Dedifferentiated amniotic fluid mesenchymal stem cell (primary cell): Measurements from ENCODE around the gene MCC.

ENCODE experiments used
- DNase-seq: peaks from one replicate; pipeline ENCODE4 v3.0.0-alpha.2; 2016; ENCODE audit errors: extremely low spot score

Gene MCC

DNA sequence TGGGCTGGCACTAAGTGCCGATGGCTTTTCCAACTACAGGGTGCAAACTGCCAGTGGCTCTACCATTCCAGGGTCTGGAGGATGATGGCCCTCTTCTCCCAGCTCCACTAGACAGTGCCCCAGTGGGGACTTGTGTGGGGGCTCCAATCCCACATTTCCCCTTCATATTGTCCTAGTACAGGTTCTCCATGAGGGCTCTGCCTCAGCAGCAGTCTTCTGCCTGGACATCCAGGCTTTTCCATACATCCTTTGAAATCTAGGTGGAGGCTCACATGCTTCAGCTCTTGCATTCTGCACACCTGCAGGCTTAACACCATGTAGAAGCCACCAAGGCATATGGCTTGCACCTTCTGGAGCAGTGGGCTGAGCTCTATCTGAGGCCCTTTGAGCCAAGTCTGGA is 123.8 kb downstream of the MCC start:
- DNase-seq, result no peak

DNA sequence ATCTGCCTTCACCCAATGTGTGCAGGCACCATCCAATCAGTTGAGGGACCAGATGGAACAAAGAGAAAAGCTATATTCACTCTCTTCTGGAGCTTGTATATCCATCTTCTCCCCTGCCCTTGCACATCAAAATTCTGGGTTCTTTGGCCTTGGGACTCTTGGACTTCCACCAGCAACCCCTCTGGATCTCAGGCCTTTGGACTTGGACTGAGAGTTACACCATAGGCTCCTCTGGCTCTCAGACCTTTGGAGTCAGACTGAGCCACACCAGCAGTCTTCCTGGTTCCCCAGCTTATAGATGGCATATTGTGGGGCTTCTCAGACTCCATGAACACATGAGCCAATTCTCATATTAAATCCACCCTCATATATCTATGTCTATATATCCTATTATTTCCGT is 126.6 kb downstream of the MCC start:
- no peak for DNase-seq

DNA sequence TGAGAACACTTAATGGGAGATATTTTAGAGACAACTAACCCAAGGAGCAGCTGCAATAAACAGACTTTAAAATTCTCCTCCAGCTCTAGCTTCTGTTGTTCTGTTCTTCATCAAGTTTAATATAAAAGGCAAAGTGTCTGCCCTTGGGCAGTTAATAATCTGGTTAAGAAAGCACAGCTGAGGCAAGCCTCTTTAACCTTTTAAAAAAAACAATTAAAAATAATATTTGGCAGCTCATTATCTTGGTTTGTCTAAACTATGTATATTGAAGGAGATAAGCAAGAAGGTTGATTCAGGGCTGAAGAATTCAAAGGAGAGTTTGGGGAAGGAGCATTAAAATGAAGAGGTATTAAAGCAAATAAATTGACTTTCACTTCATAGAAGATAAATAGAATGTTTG is 128.8 kb downstream of the MCC start:
- DNase-seq, result no peak

DNA sequence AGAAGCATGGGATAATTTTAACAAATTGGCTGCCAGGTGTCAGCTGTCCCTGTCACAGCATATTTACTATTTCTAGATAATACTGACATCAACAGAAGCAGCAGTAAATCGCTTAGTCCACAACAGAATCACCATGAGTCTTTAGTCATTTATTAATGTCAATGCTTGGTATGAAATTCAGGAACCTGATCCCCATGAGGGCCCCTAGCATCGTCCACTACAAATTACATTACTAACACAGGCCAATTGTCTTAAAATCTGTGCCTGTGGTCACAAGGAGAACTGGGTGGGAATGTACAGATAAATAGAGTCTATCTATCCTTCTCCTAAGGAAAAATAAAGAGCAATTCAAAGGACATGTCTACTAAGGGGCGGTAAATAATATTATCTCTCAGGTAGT is 129.6 kb downstream of the MCC start:
- DNase-seq, result no peak

DNA sequence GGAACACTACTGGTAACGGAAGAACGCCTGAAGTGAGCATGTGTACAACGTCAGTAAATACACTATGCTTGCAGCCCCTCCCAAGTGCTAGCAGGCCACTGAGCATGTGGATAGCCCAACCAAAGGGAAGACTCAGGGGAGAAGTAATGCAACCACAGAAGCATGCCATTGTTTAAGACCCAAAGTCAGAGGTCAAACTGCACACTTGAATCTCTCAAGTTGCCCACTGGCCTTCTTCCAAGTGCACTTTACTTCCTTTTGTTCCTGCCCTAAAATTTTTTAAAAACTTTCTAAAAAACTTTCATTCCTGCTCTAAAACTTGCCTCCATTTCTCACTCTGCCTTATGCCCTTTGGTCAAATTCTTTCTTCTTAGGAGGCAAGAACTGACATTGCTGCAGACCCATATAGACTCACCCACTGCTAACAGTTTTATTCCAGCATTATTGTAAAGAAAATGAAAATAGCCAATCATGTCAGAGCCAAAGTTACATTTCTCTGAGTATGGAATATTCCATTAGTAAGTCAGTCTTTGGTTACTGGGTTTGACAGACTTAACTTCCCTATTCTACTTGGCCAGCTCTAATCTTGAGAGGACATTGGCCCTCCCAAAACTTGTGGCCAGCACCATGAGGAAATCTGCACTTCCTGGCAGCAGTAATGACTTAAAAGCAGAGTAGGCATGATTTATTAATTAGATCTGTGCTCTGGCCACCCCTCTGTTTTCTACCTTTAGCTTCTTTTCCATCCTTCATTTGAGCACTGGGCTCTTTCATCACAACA is 130.4 kb downstream of the MCC start:
- DNase-seq, result no peak

DNA sequence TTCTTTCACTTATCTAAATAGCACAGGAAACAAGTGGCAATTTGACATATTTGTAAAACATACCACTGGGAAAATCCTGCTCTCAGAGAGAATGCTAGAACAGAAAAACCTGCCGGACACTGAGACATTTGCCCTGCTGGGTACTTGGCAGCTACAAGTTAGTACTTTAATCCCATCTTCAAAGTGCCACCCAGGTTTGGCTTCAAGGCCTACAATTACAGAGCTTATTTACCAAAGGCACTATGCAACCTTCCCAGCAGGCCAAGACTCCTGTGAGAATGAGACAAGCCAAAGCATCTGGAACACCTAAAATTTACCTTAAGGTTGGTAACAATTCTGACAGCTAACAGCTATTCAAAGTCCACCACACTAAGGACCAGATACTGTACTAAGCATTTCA is 131.8 kb downstream of the MCC start:
- no peak for DNase-seq

DNA sequence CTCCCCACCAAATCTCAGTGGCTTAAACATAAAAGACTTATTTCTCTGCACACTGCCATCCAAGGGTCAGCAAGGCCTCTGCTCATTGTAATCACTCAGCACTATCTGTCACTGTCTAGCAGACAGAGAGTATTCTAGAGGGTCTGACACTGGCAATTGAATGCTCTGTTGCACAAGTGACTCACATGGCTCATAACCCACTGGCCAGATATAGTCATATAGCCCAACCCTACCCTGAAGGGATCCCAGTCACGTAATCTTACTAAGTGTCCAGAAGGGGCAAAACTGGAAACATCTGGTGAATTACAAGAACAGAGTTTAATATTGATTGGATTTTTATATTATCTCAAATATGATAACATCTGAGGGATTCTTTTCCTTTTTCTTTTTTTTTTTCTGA is 134.2 kb downstream of the MCC start:
- DNase-seq, result peak; percentile 19

DNA sequence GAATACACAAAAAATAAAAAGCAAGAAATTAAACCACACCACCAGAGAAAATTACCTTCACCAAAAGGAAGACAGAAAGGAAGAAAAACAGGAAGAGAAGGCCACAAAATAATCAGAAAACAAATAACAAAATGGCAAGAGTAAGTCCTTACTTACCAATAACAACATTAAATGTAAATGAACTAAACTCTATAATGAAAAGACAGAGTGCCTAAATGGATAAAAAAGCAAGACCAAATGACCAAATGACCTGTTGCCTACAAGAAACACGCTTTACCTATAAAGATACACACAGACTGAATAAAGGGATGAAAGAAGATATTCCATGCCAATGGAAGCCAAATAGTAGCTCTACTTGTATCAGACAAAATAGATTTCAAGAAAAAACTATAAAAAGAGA is 140.7 kb downstream of the MCC start:
- no peak for DNase-seq

DNA sequence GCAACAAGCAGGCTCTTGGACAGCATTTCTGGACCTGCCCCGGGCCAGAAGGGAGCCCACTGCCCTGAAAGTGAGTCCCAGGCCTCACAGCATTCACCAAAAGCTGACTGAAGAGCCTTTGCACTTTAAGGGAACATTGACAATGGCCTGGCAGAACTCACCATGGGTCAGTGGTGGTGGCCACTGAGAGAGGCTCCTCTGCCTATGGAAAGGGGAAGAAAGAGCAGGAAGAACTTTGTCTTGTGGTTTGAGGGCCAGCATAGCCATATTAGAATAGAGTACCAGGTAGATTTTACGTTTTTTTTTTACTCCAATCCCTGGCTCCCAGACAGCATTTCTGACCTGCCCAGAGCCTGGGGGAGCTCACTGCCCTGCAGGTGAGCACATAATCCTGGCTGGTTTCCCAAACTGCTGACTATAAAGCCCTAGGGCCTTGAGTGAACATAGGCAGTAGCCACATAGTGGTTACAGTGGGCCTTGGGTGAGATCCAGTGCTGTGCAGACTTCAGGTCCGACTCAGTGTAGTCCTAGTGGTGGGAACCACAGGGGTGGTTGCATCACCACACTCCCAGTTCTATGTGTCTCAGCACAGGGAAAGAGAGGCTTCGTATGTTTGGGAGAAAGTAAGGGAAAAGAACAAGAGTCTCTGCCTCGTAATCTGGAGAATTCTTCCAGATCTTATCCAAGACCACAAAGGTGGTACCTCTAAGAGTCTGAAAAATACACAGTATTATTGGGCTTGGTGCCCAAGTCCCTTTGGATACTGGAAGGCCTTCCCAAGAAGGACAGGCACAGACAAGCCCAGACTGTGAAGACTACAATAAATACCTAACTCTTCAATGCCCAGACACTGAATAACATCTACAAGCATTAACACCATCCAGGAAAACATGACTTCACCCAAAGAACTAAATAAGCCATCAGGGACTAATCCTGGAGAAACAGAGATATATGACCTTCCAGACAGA is 143.0 kb downstream of the MCC start:
- DNase-seq, result no peak

DNA sequence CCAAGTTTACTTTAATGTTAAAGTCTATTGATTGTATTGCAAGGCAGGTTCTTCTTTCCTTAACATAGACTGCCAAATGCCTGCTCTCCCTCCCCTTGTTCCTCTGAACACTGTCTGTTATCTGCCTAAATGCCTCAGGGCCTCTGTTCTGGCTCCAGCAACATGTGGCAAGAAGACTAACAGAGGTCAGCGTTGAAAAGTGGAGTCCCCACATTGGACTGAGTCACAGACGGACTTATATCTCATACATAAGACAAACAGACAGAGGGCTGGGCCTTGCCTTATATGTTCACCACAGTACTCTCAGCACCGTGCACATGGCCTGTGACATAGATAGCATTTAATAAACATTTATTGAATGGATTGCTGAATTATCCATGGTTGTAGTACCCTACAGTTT is 144.9 kb downstream of the MCC start:
- peak; percentile 36 for DNase-seq

DNA sequence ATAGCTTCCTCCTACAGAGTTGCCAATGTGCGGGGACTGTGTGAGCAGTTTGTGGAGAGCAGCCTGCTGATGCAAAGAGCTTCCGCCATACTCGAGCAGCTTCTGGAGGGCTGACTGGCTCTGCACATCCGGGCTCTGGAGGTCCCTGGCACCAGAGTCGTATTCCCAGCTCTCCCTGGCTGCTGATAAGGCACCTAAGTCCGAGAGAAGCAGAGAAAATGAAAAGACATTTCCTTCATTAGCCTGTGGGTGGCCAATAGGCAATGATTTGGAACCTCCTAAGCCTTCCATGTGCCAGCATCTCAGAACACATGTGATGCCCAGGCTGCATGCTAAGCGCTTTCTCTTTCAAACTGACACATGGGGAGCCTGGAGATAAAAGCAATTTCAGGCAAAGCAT is 147.7 kb downstream of the MCC start:
- no peak for DNase-seq

DNA sequence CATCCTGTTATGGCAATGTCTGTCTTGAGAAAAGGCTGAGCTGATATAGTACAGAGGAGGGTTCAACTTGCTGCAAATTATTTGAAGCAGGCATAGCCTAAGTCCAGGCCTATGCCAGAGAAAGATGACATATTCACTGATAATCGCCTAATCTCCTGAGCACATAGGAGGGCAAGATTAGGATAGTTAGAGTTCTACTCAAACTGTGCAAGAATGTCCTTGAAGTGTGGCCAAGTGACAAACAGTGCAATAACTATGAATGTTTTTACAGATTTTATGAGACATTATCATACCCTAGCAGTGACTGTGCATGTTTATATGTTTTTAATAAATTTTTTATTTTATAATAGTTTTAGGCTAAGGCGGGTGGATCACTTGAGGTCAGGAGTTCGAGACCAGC is 149.6 kb downstream of the MCC start:
- DNase-seq, result no peak

DNA sequence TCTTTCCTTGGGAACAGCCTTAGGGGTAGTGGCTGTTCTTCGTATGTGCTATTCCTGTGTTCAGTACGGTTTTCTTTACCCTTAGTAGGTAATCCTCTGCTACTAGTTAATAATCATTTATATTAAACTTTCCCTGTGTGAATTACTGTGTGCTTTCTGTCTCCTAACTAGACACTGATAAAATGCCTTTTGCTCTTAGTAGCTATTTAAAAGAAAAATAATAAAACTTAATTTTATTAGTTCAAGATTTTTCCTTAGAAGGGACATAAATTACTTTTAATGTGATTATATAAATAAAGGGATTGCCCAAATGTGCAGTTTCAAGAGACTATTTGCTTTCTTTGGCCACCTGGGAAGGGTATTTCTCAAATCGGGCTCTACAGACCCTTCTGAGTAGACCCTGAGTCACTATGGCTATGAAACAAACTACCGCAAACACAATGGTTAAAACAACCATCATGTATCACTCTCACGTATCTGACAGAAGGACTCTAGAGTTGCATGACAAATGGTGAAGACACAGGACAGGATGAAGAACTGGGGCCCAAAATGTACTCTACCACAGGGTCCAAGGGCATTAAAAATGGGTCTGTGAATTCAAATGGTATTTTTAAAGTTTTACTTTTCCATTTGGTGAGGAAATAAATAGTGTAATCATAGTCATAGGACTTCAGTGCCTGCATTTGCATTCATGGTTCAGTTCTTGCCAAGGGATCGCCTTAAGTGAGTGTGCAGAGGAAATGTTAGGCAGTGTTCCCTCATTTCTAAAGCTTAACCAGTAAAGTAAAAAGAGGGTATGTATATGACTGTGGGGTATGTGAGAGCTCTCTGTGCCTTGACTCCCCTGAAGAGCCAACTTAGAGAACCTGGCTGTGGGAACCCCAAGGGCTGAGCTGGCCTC is 150.5 kb downstream of the MCC start:
- no peak for DNase-seq

DNA sequence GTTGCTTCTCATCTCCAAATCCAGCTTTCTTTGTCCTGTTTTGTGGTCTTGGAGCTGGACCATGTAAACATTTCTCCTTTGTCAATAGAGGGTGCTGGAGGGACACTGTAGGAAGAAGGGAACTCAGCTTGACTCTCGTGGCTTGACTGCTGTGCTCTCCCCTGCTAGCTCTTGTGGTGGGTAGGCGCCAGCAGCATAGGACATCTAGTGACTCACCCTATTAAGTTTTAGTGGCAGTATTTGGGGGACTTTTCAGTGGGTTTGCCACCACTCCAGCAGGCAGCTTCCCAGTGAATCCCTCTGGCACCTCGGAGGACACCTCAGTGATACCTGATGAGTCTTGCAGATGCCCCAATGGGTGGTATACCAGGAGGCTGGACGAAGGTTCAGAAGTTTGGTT is 151.3 kb downstream of the MCC start:
- peak; percentile 47 for DNase-seq

DNA sequence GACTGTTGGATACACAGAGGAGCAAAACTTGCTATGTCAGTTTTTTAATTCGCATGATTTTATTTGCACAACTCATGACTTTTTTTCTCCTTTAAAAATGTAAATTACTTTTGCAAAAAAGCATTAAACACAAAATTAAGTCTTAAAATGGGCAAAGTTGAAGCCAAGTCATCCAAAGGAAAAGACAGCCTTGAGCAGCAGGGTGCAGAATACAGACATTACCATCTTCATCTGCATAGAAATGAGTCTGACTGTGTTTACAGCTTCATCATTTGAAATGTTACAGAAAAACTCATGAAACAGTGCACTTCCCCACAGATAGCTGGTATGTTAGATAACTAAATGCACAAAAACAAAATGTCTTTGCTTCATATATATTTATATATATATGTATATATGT is 154.8 kb downstream of the MCC start:
- DNase-seq, result no peak

DNA sequence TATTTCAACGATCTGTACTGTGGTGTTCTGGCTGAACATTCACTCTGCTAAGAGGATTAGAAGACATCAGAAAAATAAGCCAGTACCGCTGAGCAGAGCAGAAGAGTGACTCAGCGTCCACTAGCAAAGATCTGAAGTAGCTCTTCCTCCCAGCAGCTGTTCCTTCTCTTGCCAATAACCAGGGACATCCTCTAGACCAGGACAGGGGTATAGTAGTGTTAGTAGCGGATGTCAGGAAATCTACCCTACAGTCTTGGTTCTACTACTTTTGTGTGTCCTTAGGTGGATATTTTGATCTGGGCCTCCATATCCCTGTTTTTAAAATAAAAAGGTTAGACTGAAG is 157.1 kb downstream of the MCC start:
- no peak for DNase-seq

DNA sequence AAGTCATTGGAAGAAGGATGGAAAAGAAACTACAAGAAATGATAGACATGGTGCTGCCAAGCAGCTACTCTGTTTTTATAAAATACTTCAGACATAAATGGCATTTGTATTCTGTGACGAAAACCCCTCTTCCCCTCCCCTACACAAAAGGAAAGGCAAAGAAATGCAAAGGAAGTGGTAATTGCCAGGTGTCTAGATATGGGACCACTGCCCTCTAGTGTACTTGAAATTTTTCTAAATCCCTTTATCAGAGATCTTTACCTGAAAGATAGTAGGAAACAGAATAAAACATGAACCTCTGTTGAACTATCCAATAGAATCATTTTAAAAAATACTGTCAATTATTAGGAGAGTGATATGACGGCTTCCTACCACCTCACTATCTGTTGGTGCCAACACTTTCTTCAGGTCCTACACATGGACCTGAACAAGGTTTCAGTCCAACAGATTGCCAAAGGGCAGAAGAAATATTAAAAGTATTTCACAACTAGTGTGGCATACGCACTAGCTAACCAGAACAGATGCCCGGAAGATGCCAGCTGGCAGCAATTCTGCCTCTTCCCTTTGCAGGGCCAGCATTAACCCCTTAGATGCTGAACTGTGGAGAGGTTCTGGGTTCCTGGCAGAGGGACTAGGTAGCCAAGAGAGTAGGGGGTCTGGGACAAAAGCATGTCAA is 157.6 kb downstream of the MCC start:
- DNase-seq, result no peak

DNA sequence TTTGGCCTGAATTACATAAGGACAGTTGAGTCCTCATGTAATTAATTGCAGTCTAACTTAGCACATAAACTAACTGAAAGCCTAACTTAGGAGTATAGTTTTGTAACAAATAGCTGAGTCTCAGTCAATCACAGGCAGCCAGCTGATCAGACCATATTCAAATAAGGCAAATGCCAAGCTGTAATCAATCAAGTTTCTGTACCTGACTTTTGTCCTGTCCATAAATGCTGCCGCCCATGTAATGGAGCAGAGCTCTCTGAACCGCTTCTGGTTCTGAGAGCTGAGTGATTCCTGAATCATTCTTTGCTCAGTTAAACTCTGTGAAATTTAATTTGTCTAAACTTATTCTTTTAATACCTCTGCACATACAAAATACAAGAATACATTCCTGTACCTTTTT is 158.3 kb downstream of the MCC start:
- no peak for DNase-seq

DNA sequence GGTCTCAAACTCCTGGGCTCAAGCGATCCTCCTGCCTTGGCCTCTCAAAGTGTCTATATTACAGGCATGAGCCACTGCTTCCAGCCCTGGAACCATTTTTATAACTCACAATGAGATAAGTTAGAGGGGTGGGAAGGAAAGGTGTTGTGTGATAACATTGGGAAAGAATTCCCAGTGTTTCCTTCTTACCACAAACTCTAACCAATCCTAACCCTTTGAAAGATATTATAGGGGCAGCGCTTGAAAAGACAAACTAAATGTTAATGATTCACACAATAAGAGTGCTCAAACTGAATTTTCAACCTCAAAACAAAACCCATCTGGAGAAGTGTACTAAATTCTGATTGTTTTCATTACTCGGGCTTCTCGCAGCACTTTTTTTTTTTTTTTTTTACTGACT is 163.2 kb downstream of the MCC start:
- DNase-seq, result no peak

DNA sequence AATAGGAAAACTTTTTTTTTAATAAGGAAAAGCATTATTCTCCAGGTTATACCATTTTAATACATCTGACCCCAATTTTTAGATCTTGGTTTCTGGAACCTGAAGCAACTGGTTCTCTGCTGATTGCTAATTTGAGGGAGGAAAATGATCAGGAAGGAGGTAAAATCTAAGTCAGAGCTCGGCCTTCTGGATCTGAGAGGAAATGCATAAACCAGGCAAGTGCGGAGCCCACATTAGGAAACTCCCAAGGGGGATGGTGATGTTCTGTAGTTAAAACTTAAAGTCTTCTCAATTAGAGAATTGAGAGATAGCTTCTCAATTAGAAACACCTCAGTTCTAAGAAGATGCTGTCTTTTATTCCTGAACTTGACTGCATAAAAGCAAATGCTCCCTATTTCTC is 167.0 kb downstream of the MCC start:
- no peak for DNase-seq

DNA sequence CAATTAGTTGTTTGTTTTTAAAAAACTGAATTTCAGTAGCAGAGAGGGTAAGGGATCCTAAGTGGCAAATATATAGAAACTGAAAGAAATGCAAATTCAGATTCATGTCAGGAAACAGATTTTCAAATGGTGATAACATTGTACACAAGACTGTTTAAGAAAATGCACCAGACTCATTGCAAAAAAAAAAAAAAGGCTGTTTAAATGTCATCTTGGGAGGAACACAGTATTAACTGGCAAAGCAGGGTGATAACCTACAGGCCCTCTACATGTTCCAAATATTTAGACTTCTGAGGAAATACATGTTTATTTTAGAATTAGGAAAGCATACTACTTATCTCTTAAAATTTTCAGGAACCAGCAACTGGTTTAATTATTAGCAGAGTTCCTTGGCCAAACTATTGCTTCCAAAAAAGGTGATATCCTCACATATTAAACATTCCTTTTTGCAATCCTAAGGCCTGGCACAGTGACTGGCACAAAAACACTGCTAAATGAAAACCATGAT is 167.9 kb downstream of the MCC start:
- DNase-seq, result no peak
